Breast epithelium (tissue), 3 donors: ENCODE results near the gene GARIN5A.

Experiments used
- CTCF ChIP-seq, 3 donors: fragments of 450-650 bp; IDR thresholded peaks; one replicate each; pipeline ENCODE4 v1.5.1; 2016 to 2017; ENCODE audit warnings: antibody characterized with exemption in 3 of 3, mild to moderate bottlenecking in 3 of 3, moderate library complexity in 3 of 3
- POLR2A ChIP-seq: fragments of 450-650 bp; IDR thresholded peaks from one replicate; pipeline ENCODE4 v1.6.1; 2016; ENCODE audit warnings: antibody characterized with exemption, mild to moderate bottlenecking, moderate library complexity
- POLR2AphosphoS5 ChIP-seq, 3 donors: sonication (generic); formaldehyde crosslinking; IDR thresholded peaks; one replicate each; pipeline ENCODE4 v1.6.1; 2017; ENCODE audit warnings: antibody characterized with exemption in 3 of 3

- TF ChIP-seq POLR2AphosphoS5 (IDR thresholded peaks at IDR 0.05) (no peak), CTCF (IDR thresholded peaks at IDR 0.05) (no peak), POLR2A (no peak)
Observed at GRCh38 chr19:50435627-50436026, 41.0 kb downstream of the GARIN5A start.
